Measurements from ENCODE around the gene OR2L2.

OR2L2 gene

DNA sequence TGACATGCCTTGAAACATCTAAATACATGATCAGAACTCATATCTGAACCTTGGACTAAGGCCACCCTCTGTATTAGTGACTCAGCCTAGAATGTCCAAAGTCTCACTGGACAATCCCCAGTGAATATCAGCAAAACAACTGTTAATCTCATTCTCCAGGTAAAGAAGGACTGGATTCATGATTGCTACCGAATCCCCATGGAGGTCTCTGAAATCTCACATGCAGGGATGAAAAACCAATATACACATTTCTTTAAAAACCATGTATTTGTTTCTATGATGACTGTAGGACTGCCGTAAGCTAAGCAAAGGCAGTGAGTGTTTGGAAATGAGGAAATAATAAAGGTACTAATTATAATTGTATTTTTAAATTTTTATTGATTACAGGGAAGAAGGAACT, 16.7 kb downstream of the OR2L2 start, which contains the start of gene OR2L3:
OR2L3 (plus strand) TSS at position 301 of the 400 bp plus-strand sequence. CDS start 13,846 bp downstream, outside the sequence.
- Histone ChIP-seq H4K20me1 (ENCODE audit: low read depth, low read length) (no peaks in the 10 kb centered on the region), H3K4me2 (ENCODE audit: low read depth, low read length, poor library complexity, severe bottlenecking) (no peak within 1 kb of the TSS), H3K9ac (ENCODE audit: low read length) (no peak within 1 kb of the TSS), H3K4me3 (ENCODE audit: insufficient read depth, low read length, poor library complexity, severe bottlenecking) (no peak within 1 kb of the TSS), H3K9me3 (ENCODE audit: insufficient read depth, low read length) (no peaks in the 10 kb centered on the region), H3K27me3 (ENCODE audit: low read length) (no peaks in the 10 kb centered on the region), H2AFZ (ENCODE audit: low read depth, low read length, severe bottlenecking) (no peak within 1 kb of the TSS), H3K36me3 (ENCODE audit: low read length) (no peaks in the 10 kb centered on the region), H3K79me2 (ENCODE audit: insufficient read depth, low read length) (no peaks in the 10 kb centered on the region), H3K9me2 (replicated peaks; ENCODE audit: insufficient read depth, low read length) (no peaks in the 10 kb centered on the region), H3K27ac (ENCODE audit: low read depth, low read length) (no peak within 1 kb of the TSS), H3F3A (ENCODE audit: insufficient read depth) (no peaks in the 10 kb centered on the region)
- TF ChIP-seq, protein P1, sequence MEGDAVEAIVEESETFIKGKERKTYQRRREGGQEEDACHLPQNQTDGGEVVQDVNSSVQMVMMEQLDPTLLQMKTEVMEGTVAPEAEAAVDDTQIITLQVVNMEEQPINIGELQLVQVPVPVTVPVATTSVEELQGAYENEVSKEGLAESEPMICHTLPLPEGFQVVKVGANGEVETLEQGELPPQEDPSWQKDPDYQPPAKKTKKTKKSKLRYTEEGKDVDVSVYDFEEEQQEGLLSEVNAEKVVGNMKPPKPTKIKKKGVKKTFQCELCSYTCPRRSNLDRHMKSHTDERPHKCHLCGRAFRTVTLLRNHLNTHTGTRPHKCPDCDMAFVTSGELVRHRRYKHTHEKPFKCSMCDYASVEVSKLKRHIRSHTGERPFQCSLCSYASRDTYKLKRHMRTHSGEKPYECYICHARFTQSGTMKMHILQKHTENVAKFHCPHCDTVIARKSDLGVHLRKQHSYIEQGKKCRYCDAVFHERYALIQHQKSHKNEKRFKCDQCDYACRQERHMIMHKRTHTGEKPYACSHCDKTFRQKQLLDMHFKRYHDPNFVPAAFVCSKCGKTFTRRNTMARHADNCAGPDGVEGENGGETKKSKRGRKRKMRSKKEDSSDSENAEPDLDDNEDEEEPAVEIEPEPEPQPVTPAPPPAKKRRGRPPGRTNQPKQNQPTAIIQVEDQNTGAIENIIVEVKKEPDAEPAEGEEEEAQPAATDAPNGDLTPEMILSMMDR (IDR thresholded peaks at IDR 0.05; ENCODE audit: insufficient read depth, low read length, poor library complexity, severe bottlenecking): no peak
- TF ChIP-seq EZH2phosphoT487 (conservative IDR thresholded peaks at IDR 0.05; ENCODE audit: low read length): no peak

DNA sequence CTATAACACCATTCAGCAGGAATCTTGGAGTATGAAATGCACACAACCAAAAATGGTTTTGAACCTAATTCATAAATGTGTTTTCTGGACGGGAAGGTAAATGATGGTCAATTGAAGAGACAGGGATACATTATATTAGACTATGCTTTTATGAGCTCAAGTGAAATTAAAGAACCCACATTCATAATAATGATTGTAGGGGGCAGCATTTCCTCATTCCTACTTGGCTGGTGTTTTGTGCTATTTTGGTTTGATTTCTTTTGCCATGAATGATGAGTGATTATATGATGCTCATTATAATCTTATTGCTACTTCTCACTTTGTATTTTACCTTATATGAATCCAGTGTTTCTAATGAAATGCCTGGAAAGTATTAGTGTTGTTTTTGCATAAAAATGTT, 17.1 kb downstream of the OR2L2 start:
- H3K9me2 ChIP-seq (replicated peaks; ENCODE audit: insufficient read depth, low read length): no peaks in the 10 kb centered on the region
- TF ChIP-seq, protein P1 (IDR thresholded peaks at IDR 0.05; ENCODE audit: insufficient read depth, low read length, poor library complexity, severe bottlenecking): no peak
- no peak for TF ChIP-seq EZH2phosphoT487 (conservative IDR thresholded peaks at IDR 0.05; ENCODE audit: low read length)
- no peak overlapping the region for H3K9ac ChIP-seq (ENCODE audit: low read length)
- no peaks in the 10 kb centered on the region for H3F3A ChIP-seq (ENCODE audit: insufficient read depth)
- H2AFZ ChIP-seq (ENCODE audit: low read depth, low read length, severe bottlenecking): no peak overlapping the region
- no peak overlapping the region for H3K4me3 ChIP-seq (ENCODE audit: insufficient read depth, low read length, poor library complexity, severe bottlenecking)
- H3K36me3 ChIP-seq (ENCODE audit: low read length): no peaks in the 10 kb centered on the region
- no peak overlapping the region for H3K4me2 ChIP-seq (ENCODE audit: low read depth, low read length, poor library complexity, severe bottlenecking)
- no peaks in the 10 kb centered on the region for H4K20me1 ChIP-seq (ENCODE audit: low read depth, low read length)
- H3K9me3 ChIP-seq (ENCODE audit: insufficient read depth, low read length): no peaks in the 10 kb centered on the region
- H3K79me2 ChIP-seq (ENCODE audit: insufficient read depth, low read length): no peaks in the 10 kb centered on the region
- no peaks in the 10 kb centered on the region for H3K27me3 ChIP-seq (ENCODE audit: low read length)
- no peak overlapping the region for H3K27ac ChIP-seq (ENCODE audit: low read depth, low read length)

DNA sequence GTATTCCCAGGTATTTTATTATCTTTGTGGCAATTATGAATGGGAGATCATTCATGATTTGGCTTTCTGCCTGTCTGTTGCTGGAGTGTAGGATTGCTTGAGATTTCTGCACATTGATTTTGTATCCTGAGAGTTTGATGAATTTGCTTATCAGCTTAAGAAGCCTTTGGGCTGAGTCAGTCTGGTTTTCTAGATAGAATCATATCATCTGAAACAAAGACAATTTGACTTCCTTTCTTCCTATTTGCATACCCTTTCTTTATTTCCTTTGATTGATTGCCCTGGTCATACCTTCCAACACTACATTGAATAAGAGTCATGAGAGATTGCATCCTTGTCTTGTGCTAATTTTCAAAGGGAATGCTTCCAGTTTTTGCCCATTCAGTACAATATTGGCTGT, 24.8 kb downstream of the OR2L2 start:
- no peaks in the 10 kb centered on the region for H3K27me3 ChIP-seq (ENCODE audit: low read length)
- no peak overlapping the region for H3K4me3 ChIP-seq (ENCODE audit: insufficient read depth, low read length, poor library complexity, severe bottlenecking)
- no peak overlapping the region for H3K27ac ChIP-seq (ENCODE audit: low read depth, low read length)
- no peaks in the 10 kb centered on the region for H3F3A ChIP-seq (ENCODE audit: insufficient read depth)
- no peaks in the 10 kb centered on the region for H4K20me1 ChIP-seq (ENCODE audit: low read depth, low read length)
- H2AFZ ChIP-seq (ENCODE audit: low read depth, low read length, severe bottlenecking): no peak overlapping the region
- no peak overlapping the region for H3K4me2 ChIP-seq (ENCODE audit: low read depth, low read length, poor library complexity, severe bottlenecking)
- H3K9me2 ChIP-seq (replicated peaks; ENCODE audit: insufficient read depth, low read length): no peaks in the 10 kb centered on the region
- no peaks in the 10 kb centered on the region for H3K79me2 ChIP-seq (ENCODE audit: insufficient read depth, low read length)
- H3K36me3 ChIP-seq (ENCODE audit: low read length): no peaks in the 10 kb centered on the region
- no peak for TF ChIP-seq EZH2phosphoT487 (conservative IDR thresholded peaks at IDR 0.05; ENCODE audit: low read length)
- TF ChIP-seq, protein P1 (IDR thresholded peaks at IDR 0.05; ENCODE audit: insufficient read depth, low read length, poor library complexity, severe bottlenecking): no peak
- H3K9me3 ChIP-seq (ENCODE audit: insufficient read depth, low read length): no peaks in the 10 kb centered on the region
- H3K9ac ChIP-seq (ENCODE audit: low read length): no peak overlapping the region
